Stimulated activated CD4-positive, alpha-beta T cell treated with anti-CD3 and anti-CD28 coated beads, Interleukin-1b, Interleukin-23, amount 100 ng/mL, for 1 hour (primary cell): ENCODE measurements around the gene PCBD2.
"Not testable (repeated sequence)": the region's sequence is repeated elsewhere in the genome, so short reads cannot be mapped to it uniquely, and the experiment has no call there.

ENCODE experiments used
- DNase-seq, 2 donors: peaks; one replicate each; pipeline ENCODE4 v3.0.0-alpha.2; 2020; ENCODE audit warnings: low read depth in 2 of 2

The PCBD2 gene

DNA sequence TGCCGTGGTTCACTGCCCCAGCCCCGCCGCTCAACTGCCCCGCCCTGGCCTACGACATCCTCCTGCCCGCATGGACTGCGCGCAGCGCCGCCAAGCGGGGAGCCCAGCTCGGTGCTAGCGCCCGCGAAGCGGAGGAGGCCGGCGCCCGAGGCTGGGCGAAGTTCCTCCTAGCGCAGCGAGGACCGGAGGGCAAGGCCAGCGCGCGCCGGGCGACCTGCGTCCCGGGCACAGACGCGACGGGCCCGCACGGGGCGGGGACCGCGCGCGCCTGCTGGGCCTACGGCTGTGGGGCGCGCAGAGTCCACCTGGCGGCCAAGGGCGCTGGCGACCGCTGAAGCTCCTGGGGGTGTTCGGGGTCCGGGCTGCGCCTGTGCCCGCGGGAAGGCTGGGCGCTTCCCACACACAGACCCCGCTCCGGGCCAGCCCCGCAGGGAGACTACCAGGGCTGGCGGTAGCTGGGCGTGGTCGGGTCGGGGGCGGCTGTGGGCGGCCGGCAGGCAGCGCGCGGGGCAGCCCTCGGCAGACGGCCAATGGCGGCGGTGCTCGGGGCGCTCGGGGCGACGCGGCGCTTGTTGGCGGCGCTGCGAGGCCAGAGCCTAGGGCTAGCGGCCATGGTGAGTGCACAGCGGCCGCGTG is at the start of gene PCBD2:
TSS of gene PCBD2 (plus strand) at position 522 of the 636 bp plus-strand sequence. CDS start at position 531, 9 bp downstream.
- DNase-seq, result peak; percentile 80 to 86

DNA sequence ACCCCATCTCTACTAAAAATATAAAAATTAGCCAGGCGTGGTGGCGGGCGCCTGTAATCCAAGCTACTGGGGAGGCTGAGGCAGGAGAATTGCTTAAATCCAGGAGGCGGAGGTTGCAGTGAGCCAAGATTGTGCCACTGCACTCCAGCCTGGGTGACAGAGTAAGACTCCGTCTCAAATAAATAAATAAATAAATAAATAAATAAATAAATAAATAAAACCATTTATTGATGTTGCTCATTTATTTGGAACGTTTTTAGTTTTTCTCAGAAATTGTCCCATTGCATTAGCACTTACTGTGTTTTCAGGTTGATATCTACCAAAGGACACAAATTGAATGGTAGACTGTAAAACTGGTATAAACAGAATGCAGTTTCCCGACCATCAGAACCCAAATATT is 48.5 kb upstream of the PCBD2 start:
- not testable (repeated sequence) for DNase-seq

DNA sequence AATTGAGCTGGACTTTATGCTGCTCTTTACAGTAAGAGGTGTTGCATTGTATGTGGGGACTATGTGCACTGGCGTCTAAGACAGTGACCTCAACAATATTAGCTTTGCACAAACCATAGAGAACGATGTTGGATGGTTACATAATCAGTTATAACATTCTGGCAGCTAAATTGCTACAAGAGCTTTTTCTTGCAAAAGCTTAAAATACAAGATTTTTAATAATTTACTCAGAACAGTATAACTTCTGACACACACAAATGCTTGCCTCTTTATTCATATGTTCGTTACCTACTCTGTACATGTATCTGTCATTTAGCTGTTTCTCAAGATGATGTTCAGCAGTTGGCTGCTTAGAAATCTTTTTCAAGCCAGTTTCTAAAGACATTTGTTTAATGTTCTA is 47.5 kb upstream of the PCBD2 start:
- no peak for DNase-seq

DNA sequence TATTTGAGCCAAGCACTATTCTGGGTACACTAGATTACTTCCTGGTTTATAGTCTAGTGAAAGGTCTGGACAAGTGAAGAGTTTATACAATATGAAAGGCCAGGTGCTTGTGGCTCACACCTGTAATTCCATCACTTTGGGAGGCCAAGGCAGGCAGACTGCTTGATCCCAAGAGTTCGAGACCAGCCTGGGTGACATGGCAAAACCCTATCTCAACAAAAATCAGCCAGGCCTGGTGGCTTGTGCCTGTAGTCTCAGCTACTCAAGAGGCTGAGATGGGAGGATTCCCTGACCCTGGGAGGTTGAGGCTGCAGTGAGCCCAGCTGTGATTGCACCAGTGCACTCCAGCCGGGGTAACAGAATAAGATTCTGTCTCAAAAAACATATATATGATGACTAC is 40.2 kb upstream of the PCBD2 start:
- DNase-seq, result no peak

DNA sequence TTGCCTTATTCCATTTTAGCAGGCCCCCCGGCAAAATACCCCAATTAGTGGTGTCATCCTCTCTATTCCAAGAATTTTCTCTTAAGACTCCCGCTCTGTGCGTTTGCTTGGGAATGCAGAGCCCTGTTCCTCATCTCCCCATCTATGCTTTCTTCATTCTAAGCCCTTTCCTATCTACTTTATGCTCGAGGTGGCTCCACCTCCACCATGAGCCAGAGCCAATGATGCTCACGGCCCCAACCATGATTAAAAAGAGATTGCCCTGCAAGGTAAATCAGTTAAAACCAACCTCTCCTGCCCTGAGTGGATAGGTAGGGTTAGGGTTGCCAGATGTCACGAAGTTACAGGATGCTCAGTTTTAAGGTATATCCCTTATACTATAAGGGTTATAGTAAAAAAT is 31.4 kb upstream of the PCBD2 start:
- no peak for DNase-seq

DNA sequence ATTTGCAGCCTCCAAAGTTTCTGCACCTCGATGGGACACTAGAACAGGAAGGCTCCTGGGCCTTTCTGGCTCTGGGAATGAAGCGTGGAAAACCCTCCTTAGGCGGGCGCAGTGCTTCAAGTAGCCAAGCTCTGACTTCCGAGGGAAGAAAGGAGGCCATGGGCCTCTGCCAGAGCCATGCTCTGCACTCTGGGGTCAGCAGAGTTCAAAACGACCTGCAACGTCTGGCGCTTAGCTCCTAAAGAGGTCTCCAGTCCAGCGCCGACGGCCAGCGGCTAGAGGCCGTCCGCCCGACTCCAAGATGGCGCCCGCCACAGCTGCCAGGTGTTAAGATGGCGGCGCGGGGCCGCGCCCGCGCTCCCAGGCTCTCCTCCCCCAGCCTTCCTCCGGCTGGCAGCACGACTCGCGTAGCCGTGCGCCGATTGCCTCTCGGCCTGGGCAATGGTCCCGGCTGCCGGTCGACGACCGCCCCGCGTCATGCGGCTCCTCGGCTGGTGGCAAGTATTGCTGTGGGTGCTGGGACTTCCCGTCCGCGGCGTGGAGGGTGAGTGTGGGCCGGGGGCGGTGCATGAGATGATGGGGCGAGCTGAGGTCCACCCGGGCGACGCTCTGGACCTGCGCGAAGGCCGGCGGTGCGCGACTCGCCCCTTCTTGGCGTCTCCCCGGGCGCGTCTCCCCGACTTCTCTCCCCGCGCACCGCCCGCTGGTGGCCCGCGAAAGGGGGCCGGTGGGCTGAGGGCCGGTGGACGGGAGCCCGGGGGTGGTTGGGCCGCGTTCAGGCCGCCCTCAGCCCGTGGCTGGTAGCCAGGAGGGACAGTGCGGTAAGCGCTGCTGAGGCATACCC is 30.7 kb upstream of the PCBD2 start, which contains the start of gene TXNDC15:
TSS of gene TXNDC15 (plus strand) at position 385 of the 844 bp plus-strand sequence. CDS start at position 442, 57 bp downstream.
- DNase-seq, result peak; percentile 43 to 56

DNA sequence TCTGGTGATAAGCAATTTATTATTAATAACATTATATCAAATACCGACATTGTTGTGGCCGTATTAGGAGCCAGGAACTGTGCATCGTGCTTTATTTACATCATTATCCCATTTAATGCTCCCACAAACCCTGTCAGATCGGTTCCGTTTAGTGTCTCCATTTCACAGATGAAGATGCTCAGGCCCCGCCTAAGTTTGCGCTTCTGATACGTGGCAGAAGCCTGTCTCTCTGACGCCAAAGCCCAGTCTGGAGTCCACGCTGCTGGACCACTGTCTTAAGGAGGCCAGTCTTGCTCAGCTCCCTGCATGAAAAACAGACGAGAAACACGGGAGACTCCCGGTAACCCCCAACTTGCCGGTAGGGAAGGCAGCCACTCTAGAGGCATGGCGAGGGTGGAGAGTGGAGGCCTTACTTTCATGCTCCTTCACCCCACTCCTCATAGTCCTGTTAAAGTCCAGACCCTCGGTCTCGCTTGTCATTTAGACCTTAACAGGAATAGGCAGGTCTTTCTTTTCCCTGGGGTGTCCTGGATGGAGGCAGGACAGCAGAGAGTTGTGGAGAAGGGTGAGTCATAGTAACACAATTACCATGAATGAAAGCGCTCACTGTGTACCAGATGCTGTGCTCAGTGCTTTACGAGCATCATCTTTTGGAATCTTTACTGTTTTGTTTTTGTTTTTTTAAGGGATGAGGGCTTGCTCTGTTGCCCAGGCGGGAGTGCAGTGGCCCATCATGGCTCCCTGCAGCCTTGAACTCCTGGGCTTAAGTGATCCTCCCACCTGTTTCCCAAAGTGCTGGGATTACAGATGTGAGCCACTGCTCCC is 29.9 kb upstream of the PCBD2 start:
- peak in 1 of 2 donors; percentile 4 for DNase-seq

DNA sequence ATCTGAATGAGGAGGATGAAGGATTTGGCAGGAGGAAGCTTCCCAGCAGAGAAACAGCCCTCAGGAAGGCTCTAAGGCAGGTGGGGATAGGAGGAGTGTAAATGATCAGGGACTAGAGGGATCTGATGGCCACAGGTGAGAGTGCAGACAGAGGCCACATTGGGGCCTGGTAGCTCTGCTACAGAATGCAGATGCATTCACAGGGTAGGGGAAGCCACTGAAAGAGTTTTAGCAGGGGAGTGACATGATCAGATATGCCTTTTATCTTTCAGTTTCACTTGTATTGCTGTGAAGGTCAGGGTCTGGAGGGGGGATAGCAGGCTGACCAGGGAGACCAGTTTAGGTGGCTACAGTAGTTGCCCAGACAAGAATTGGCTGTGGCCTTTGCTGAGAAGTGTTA is 27.8 kb upstream of the PCBD2 start:
- DNase-seq, result no peak

DNA sequence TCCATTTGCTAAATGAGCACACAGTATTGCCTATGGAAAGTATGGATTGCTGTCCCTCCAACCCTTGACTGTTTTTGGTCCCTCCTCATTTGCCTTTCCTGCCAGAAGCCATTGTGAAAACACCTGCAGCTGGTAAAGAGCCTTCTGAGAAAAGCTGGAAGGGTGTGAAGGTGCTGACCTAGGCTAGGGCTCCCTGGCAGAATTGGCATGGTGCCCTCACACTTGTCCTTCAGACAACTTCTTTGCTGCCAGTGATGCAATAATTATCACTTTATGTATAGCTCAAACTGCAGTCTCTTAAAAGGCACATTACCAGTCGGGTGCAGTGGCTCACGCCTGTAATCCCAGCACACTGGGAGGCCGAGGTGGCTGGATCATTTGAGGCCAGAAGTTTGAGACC is 26.5 kb upstream of the PCBD2 start:
- no peak for DNase-seq

DNA sequence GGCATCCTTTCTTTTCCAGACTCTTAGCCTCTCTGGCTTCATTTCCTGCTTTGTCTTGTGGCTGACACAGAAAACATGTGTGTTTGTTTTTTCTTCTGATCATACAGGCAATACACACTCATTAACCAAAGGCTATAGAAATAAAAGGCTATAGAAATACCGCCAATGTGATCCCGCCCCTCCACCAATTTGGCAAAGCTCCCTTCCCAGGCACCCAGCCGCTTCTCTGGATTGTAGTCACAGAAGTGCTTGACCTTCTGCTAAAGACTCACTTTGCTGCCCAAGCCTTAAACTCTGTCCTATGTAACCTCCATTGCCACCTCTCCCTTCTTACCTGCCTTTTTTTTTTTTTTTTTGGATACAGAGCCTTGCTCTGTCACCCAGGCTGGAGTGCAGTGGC is 25.5 kb upstream of the PCBD2 start:
- DNase-seq, result no peak

DNA sequence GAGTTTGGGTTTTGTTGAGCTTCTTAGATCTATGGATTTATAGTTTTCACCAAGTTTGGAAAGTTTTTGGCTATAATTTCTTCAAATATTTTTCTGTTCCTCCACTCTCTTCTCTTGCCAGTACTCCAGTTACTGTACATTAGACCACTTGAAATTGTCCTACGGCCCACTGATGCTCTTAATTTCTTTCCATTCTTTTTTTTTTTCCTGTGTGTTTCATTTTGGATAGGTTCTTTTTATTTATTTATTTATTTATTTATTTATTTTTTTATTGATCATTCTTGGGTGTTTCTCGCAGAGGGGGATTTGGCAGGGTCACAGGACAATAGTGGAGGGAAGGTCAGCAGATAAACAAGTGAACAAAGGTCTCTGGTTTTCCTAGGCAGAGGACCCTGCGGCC is 24.0 kb upstream of the PCBD2 start:
- not testable (repeated sequence) for DNase-seq

DNA sequence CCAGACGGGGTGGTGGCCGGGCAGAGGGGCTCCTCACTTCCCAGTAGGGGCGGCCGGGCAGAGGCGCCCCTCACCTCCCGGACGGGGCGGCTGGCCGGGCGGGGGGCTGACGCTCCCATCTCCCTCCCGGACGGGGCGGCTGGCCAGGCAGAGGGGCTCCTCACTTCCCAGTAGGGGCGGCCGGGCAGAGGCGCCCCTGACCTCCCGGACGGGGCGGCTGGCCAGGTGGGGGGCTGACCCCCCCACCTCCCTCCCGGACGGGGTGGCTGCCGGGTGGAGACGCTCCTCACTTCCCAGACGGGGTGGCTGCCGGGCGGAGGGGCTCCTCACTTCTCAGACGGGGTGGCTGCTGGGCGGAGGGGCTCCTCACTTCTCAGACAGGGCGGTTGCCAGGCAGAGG is 23.2 kb upstream of the PCBD2 start:
- not testable (repeated sequence) for DNase-seq

DNA sequence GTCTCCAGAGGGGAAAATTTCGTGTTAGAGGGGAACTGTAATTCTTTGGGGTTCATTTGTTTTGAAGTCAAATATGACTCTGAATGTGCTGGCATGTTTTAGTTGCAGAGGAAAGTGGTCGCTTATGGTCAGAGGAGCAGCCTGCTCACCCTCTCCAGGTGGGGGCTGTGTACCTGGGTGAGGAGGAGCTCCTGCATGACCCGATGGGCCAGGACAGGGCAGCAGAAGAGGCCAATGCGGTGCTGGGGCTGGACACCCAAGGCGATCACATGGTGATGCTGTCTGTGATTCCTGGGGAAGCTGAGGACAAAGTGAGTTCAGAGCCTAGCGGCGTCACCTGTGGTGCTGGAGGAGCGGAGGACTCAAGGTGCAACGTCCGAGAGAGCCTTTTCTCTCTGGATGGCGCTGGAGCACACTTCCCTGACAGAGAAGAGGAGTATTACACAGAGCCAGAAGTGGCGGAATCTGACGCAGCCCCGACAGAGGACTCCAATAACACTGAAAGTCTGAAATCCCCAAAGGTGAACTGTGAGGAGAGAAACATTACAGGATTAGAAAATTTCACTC is 17.3 kb upstream of the PCBD2 start:
- no peak for DNase-seq

DNA sequence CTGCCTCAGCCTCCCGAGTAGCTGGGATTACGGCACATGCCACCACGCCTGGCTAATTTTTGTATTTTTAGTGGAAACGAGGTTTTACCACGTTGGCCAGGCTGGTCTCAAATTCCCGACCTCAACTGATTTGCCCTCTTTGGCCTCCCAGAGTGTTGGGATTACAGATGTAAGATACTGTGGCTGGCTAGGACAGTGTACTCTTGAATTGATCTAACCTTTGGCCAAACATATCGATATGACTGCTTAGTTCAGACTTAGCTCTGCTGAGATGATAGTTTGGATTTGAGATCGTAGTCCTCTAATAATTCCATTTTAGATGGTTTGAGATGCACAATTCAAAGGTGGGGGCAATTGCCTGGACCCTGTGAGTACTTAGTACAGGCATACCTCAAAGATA is 15.6 kb upstream of the PCBD2 start:
- DNase-seq, result no peak

DNA sequence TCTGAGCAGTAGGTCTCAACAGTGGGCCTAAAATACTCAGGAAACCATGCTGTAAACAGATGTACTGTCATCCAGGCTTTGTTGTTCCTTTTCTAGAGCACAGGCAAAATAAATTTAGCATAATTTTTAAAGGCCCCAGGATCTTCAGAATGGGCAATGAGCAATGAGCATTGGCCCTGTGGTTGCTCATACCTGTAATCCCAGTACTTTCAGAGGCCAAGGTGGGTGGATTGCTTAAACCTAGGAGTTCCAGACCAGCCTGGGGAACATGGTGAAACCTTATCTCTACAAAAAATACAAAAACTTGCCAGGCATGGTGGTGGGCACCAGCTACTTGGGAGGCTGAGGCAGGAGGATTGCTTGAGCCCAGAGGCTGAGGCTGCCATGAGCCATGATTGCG is 13.5 kb upstream of the PCBD2 start:
- DNase-seq, result no peak

DNA sequence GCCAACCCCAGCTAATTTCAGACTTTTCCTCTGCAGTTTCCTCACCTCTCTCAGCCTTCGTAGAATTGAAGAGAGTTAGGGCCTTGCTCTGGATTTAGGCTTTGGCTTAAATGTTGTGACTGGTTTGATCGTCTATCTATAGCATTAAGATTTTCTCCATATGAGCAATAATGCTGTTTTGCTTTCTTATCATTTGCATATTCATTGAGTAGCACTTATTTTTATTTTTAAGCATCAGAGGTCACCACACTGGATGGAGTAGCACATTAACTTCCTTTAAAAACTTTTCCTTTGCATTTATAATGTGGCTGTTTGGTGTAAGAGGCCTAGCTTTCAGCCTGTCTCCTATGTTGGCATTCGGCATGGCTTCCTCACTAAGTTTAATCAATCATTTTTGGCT is 12.6 kb upstream of the PCBD2 start:
- DNase-seq, result no peak

DNA sequence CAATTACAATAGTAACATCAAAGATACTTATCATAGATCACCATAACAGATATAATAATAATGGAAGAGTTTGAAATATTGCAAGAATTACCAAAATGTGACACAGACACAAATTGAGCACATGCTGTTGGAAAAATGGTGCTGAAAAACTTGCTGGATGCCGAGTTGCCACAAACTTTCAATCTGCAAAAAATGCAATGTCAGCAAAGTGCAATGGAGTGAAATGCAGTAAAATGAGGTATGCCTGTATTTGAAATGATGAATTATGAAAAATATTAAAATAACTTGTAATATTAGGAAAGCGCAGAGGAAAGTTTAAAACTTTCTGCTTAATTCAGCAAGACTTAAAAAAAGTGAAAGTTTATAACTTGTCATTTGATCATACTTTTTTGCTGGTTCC is 12.0 kb upstream of the PCBD2 start:
- no peak for DNase-seq

DNA sequence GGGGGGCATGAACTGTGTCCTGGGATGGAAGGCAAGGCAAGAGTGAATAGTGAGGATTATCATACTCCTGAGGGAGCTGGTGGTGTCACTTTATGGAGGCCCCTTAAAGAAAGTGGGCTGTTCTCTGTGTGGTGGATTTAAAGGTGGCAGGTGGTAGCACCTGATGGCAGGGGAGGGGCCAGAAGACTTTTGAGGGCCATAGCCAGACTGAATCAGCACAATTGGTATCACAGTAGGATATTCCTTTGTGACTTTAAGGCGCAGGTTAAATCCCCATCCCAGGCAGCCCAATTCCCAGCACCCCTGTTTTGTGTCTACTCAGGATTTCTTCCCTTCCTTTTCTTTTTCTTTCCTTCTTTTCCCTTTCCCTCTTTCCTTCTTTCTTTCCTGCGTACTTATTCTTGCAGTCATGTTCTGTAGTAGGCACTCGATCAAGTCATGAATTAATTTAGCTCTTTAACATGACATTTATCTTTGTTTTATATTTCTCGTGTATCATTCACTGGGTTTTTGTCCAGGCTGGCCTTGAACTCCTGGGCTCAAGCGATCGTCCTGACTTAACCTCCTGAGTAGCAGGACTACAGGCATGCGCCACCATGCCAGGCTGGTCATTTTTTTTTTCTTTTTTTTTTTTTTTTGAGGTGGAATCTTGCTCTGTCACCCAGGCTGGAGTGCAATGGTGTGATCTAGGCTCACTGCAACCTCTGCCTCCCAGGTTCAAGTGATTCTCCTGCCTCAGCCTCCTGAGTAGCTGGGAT is 11.0 kb upstream of the PCBD2 start:
- DNase-seq, result no peak

DNA sequence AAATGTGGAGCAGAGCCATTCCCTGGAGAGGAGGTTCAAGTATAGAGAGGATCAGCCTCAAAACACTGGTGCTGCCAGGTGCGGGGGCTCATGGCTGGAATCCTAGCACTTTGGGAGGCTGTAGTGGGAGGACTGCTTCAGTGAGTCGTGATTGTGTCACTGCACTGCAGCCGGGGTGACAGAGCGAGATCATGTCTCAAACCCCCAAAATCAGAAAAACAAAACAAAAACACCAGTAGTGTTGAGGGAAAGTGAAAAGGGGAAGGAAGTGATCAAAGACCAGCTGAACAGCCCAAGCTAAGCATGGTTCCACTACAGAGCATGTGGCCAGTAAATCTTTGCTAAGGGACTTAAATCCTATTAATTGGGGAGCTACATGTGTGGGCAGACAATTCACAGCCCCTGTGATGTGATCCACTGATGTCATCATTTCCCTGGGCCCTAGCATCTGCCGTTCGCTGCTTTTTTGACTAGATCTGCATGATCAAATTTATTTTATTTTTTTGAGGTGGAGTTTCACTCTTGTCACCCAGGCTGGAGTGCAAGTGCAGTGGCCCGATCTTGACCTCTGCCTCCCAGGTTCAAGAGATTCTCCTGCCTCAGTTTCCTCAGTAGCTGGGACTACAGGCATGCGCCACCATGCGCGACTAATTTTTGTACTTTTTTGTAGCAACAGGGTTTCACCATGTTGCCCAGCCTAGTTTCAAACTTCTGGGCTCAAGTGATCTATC is 2.7 kb upstream of the PCBD2 start:
- no peak for DNase-seq

DNA sequence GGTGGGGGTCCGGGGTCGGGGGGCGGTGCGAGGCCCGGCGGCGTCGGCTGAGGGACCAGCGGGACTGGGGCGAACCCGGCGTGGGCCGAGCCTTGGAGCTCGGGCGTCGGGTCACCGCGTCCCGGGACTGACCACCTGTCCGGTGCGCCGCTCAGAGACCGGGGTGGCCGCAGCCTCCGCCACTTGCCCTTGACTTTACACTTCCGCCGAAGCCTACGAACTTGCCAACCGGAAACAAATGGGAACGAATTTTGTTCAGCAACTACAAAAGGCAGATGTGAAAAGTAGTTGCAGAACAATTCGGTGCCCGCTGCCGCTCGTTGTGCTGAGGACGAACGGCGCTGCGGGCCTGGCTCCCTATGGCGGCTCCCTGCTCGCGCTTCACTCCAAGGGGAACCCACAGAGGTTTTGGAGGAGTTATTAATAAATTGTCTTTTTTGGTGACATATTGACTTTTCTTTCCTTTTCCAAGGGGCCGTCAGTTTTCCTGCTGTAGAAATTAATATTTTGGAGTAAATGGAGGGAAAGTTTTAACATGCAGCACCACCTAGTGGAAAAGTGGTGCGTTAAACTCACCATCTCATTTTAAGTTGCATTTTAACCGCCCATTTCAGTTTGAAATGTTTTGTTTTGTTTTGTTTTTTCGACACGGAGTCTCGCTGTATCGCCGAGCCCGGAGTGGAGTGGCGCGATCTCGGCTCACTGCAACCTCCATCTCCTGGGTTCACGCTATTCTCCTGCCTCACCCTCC is 490 bp downstream of the PCBD2 start:
- DNase-seq, result peak; percentile 14 to 24
